ENCODE measurements around the gene LPAR1.

GRCh38 chr9:111008158-111009075 is 29.9 kb downstream of the LPAR1 start:
- no peak for TF ChIP-seq PATZ1 (CRISPR knock-in tag; IDR thresholded peaks at IDR 0.05; ENCODE audit: borderline replicate concordance)
- no peak for TF ChIP-seq RARB (CRISPR knock-in tag; IDR thresholded peaks at IDR 0.05)
- TF ChIP-seq ZNF565 (CRISPR knock-in tag; conservative IDR thresholded peaks at IDR 0.05; ENCODE audit: low read depth), result no peak
- TF ChIP-seq ARNTL (CRISPR knock-in tag; IDR thresholded peaks at IDR 0.05; ENCODE audit: borderline replicate concordance, low read depth), result no peak
